ENCODE measurements around the gene XBP1. TPM values are rescaled to one million over a fixed set of nuclear protein-coding genes. Genes with fewer than 3 reads are reported as not detected.

The XBP1 gene
- total and polyA plus RNA-seq, 2 of the 8 experiments (the other 6 are each of a cell fraction or from before 2014, with no cell fraction given) = 99.8 to 131 TPM

GRCh38 chr22:28813772-28814518 lies 13.6 kb upstream of the XBP1 start (continued):
- TF ChIP-seq CTCF (IDR thresholded peaks at IDR 0.05; ENCODE audit: control extremely low read depth in 1 of 3, insufficient read depth in 1 of 3, low read depth in 1 of 3, low read length in 3 of 3) = no peak

All from H1 (cell line).